Activated CD4-positive, alpha-beta T cell treated with anti-CD3 and anti-CD28 coated beads for 36 hours (primary cell): ENCODE measurements around the gene SNX13. TPM values are rescaled to one million over a fixed set of nuclear protein-coding genes. Genes with fewer than 3 reads are reported as not detected.
"Not testable (repeated sequence)": the region's sequence is repeated elsewhere in the genome, so short reads cannot be mapped to it uniquely, and the experiment has no call there.

Experiments used
- ATAC-seq: fragments of 200-7000 bp; cut with Tn5 transposase; one replicate; pipeline ENCODE4 v1.10.0; 2021; ENCODE audit warnings: mild to moderate bottlenecking, moderate library complexity
- CTCF ChIA-PET: fragments of 350-600 bp; sonication (Branson Sonifier 250); formaldehyde crosslinking; loops from one replicate; lab custom pipeline; 2021; ENCODE audit warnings: antibody characterized with exemption; lab: Charles Lee
- POLR2A ChIA-PET: fragments of 350-600 bp; sonication (Branson Sonifier 250); formaldehyde crosslinking; loops from one replicate; lab custom pipeline; 2021; ENCODE audit warnings: antibody characterized with exemption, inconsistent platforms; lab: Charles Lee
- DNase-seq: peaks from one replicate; pipeline ENCODE4 v3.0.0-alpha.2; 2020
- H3K27ac Mint-ChIP-seq: one replicate; pipeline ENCODE4 v1.8.0; 2021; ENCODE audit warnings: mixed read lengths
- H3K27me3 Mint-ChIP-seq: one replicate; pipeline ENCODE4 v1.8.0; 2021; ENCODE audit warnings: mixed read lengths
- H3K36me3 Mint-ChIP-seq: one replicate; pipeline ENCODE4 v1.8.0; 2021; ENCODE audit warnings: low read depth, mixed read lengths
- H3K4me1 Mint-ChIP-seq: one replicate; pipeline ENCODE4 v1.8.0; 2021; ENCODE audit warnings: mixed read lengths
- H3K4me3 Mint-ChIP-seq: one replicate; pipeline ENCODE4 v1.8.0; 2021; ENCODE audit warnings: mild to moderate bottlenecking, moderate library complexity, mixed read lengths
- H3K9me3 Mint-ChIP-seq: one replicate; pipeline ENCODE4 v1.8.0; 2021; ENCODE audit warnings: low read depth, mixed read lengths
- intact Hi-C, 2 experiments: fragments of 100-400 bp; cut with DNase I in 1 of 2; cut with micrococcal nuclease in 1 of 2; formaldehyde crosslinking; loops; one replicate each; pipeline versions ENCODE4 v1.14.2 to v1.15.1; 2022 to 2024; cut with DNase I, micrococcal nuclease
- total RNA-seq, 2 experiments: library from RNA; stranded (reverse); gene quantifications; one replicate each; pipeline ENCODE4 v1.2.3, GENCODE V29; 2021

Gene SNX13
- total RNA-seq, 2 experiments from 2014 or later, result 23.9 to 25.5 TPM

GRCh38 chr7:17814058-17814457 lies 126.2 kb downstream of the SNX13 start:
- H3K9me3 Mint-ChIP-seq, result peaks cover 13% of the 10 kb centered on the region
- no peak for DNase-seq
- intact Hi-C loops, result no loop called here
- no peak overlapping the region for H3K27ac Mint-ChIP-seq
- H3K27me3 Mint-ChIP-seq, result no peaks in the 10 kb centered on the region
- ChIA-PET CTCF (interaction anchor here (1.6 kb wide), 1 partner anchor 178 kb away, joined by 3 read pairs; no protein-coding TSS in a partner anchor), POLR2A (no interaction called here)
- no peak overlapping the region for H3K4me3 Mint-ChIP-seq
- H3K36me3 Mint-ChIP-seq, result peaks cover 58% of the 10 kb centered on the region
- no peak for ATAC-seq
- no peaks in the 10 kb centered on the region for H3K4me1 Mint-ChIP-seq

- H3K4me3 Mint-ChIP-seq, H3K4me1 Mint-ChIP-seq, H3K27ac Mint-ChIP-seq, POLR2A ChIA-PET, intact Hi-C loops, H3K27me3 Mint-ChIP-seq, ATAC-seq, CTCF ChIA-PET, DNase-seq: not testable (repeated sequence)
- Mint-ChIP-seq H3K36me3 (peaks cover 53% of the 10 kb centered on the region), H3K9me3 (peaks cover 13% of the 10 kb centered on the region)
Observed at GRCh38 chr7:17809215-17809614, 131.1 kb downstream of the SNX13 start.

GRCh38 chr7:17807242-17807641 lies 133.1 kb downstream of the SNX13 start:
- Mint-ChIP-seq H3K36me3 (peaks cover 51% of the 10 kb centered on the region), H3K9me3 (peaks cover 8% of the 10 kb centered on the region), H3K4me1 (no peaks in the 10 kb centered on the region), H3K27me3 (no peaks in the 10 kb centered on the region), H3K4me3 (no peak overlapping the region), H3K27ac (no peak overlapping the region)
- no peak for DNase-seq
- intact Hi-C loops, result no loop called here
- no peak for ATAC-seq
- ChIA-PET POLR2A (no interaction called here), CTCF (interaction anchor here (0.7 kb wide), 1 partner anchor 14 kb away, joined by 3 read pairs; no protein-coding TSS in a partner anchor)

GRCh38 chr7:17806631-17807030 lies 133.7 kb downstream of the SNX13 start:
- DNase-seq (no peak), ATAC-seq (no peak)
- Mint-ChIP-seq H3K4me3 (no peak overlapping the region), H3K27ac (no peak overlapping the region), H3K4me1 (no peaks in the 10 kb centered on the region), H3K9me3 (peaks cover 1% of the 10 kb centered on the region), H3K27me3 (no peaks in the 10 kb centered on the region), H3K36me3 (peaks cover 49% of the 10 kb centered on the region)
- POLR2A ChIA-PET, result no interaction called here
- CTCF ChIA-PET, result interaction anchor here (0.7 kb wide), 2 partner anchors 9 to 13 kb away, joined by 3 to 4 read pairs; no protein-coding TSS in a partner anchor
- intact Hi-C loops, result no loop called here

- CTCF ChIA-PET, result no interaction called here
- POLR2A ChIA-PET, result no interaction called here
- intact Hi-C loops, result no loop called here
- Mint-ChIP-seq H3K9me3 (no peaks in the 10 kb centered on the region), H3K27ac (no peak overlapping the region), H3K36me3 (peaks cover 40% of the 10 kb centered on the region), H3K4me1 (no peaks in the 10 kb centered on the region), H3K27me3 (no peaks in the 10 kb centered on the region), H3K4me3 (no peak overlapping the region)
- ATAC-seq (peak; percentile 44), DNase-seq (peak; percentile 24)
Observed at GRCh38 chr7:17802056-17802455, 138.2 kb downstream of the SNX13 start.

- DNase-seq (no peak), ATAC-seq (no peak)
- Mint-ChIP-seq H3K4me1 (no peaks in the 10 kb centered on the region), H3K27ac (no peak overlapping the region), H3K36me3 (peaks cover 13% of the 10 kb centered on the region), H3K9me3 (no peaks in the 10 kb centered on the region), H3K4me3 (no peak overlapping the region), H3K27me3 (no peaks in the 10 kb centered on the region)
- ChIA-PET POLR2A (no interaction called here), CTCF (interaction anchor here (1.3 kb wide), 1 partner anchor 22 kb away, joined by 5 read pairs; no protein-coding TSS in a partner anchor)
- intact Hi-C loops, result no loop called here
Observed at GRCh38 chr7:17792075-17792936, 148.0 kb downstream of the SNX13 start.

- no peaks in the 10 kb centered on the region for H3K4me1 Mint-ChIP-seq
- intact Hi-C loops, result no loop called here
- ChIA-PET POLR2A (no interaction called here), CTCF (interaction anchor here (0.6 to 1.2 kb wide), 3 partner anchors 17 to 719 kb away, joined by 3 read pairs; no protein-coding TSS in a partner anchor)
- ATAC-seq (no peak), DNase-seq (no peak)
- H3K27ac Mint-ChIP-seq, result no peak overlapping the region
- no peaks in the 10 kb centered on the region for H3K27me3 Mint-ChIP-seq
- no peaks in the 10 kb centered on the region for H3K9me3 Mint-ChIP-seq
- H3K4me3 Mint-ChIP-seq, result no peak overlapping the region
- no peaks in the 10 kb centered on the region for H3K36me3 Mint-ChIP-seq
Observed at GRCh38 chr7:17787257-17787656, 153.0 kb downstream of the SNX13 start.

- Mint-ChIP-seq H3K4me1 (no peaks in the 10 kb centered on the region), H3K36me3 (no peaks in the 10 kb centered on the region), H3K9me3 (no peaks in the 10 kb centered on the region), H3K27ac (no peak overlapping the region), H3K4me3 (no peak overlapping the region), H3K27me3 (no peaks in the 10 kb centered on the region)
- ATAC-seq (no peak), DNase-seq (no peak)
- intact Hi-C loops, result no loop called here
- POLR2A ChIA-PET, result no interaction called here
- CTCF ChIA-PET, result interaction anchor here (0.6 to 1.2 kb wide), 2 partner anchors 16 to 325 kb away, joined by 3 read pairs; no protein-coding TSS in a partner anchor
Observed at GRCh38 chr7:17786314-17786852, 153.9 kb downstream of the SNX13 start.

- Mint-ChIP-seq H3K27me3 (no peaks in the 10 kb centered on the region), H3K9me3 (no peaks in the 10 kb centered on the region), H3K4me3 (no peak overlapping the region), H3K27ac (no peak overlapping the region), H3K4me1 (no peaks in the 10 kb centered on the region), H3K36me3 (no peaks in the 10 kb centered on the region)
- no peak for DNase-seq
- no peak for ATAC-seq
- ChIA-PET CTCF (interaction anchor here (1.4 kb wide), 1 partner anchor 14 kb away, joined by 3 read pairs; no protein-coding TSS in a partner anchor), POLR2A (no interaction called here)
- intact Hi-C loops, result no loop called here
Observed at GRCh38 chr7:17782216-17782549, 158.1 kb downstream of the SNX13 start.

- no peak overlapping the region for H3K27ac Mint-ChIP-seq
- H3K36me3 Mint-ChIP-seq, result no peaks in the 10 kb centered on the region
- ChIA-PET POLR2A (no interaction called here), CTCF (interaction anchor here (1.4 kb wide), 1 partner anchor 14 kb away, joined by 3 read pairs; no protein-coding TSS in a partner anchor)
- H3K27me3 Mint-ChIP-seq, result no peaks in the 10 kb centered on the region
- H3K9me3 Mint-ChIP-seq, result no peaks in the 10 kb centered on the region
- no peaks in the 10 kb centered on the region for H3K4me1 Mint-ChIP-seq
- DNase-seq, result no peak
- intact Hi-C loops, result no loop called here
- H3K4me3 Mint-ChIP-seq, result no peak overlapping the region
- ATAC-seq, result no peak
Observed at GRCh38 chr7:17781491-17782215, 158.6 kb downstream of the SNX13 start.

- CTCF ChIA-PET, result interaction anchor here (0.8 kb wide), 1 partner anchor 9 kb away, joined by 3 read pairs; no protein-coding TSS in a partner anchor
- intact Hi-C loops, result no loop called here
- no peaks in the 10 kb centered on the region for H3K9me3 Mint-ChIP-seq
- no peaks in the 10 kb centered on the region for H3K36me3 Mint-ChIP-seq
- no peak overlapping the region for H3K27ac Mint-ChIP-seq
- ATAC-seq (no peak), DNase-seq (no peak)
- H3K27me3 Mint-ChIP-seq, result no peaks in the 10 kb centered on the region
- POLR2A ChIA-PET, result no interaction called here
- H3K4me3 Mint-ChIP-seq, result no peak overlapping the region
- no peaks in the 10 kb centered on the region for H3K4me1 Mint-ChIP-seq
Observed at GRCh38 chr7:17779381-17779780, 160.9 kb downstream of the SNX13 start.
